Subcutaneous abdominal adipose tissue (tissue), 5 donors: ENCODE measurements around the gene ENDOU.

Source experiments
- H3K27ac ChIP-seq: one replicate; pipeline ENCODE4 v1.7.0; 2013; ENCODE audit warnings: low read depth, mild to moderate bottlenecking, inconsistent platforms, low read length, moderate library complexity
- H3K27me3 ChIP-seq, 5 donors: one replicate each; pipeline ENCODE4 v1.7.0; 2013; ENCODE audit warnings: low read length in 5 of 5, inconsistent platforms in 1 of 5; ENCODE audit not compliant: control insufficient read depth in 5 of 5, insufficient read depth in 4 of 5
- H3K36me3 ChIP-seq, 5 donors: one replicate each; pipeline ENCODE4 v1.7.0; 2013; ENCODE audit warnings: low read length in 5 of 5; ENCODE audit not compliant: control insufficient read depth in 5 of 5, insufficient read depth in 5 of 5
- H3K4me1 ChIP-seq, 5 donors: one replicate each; pipeline ENCODE4 v1.7.0; 2013; ENCODE audit warnings: low read length in 5 of 5, mild to moderate bottlenecking in 3 of 5, moderate library complexity in 1 of 5; ENCODE audit not compliant: control insufficient read depth in 5 of 5, insufficient read depth in 5 of 5
- H3K4me3 ChIP-seq, 5 donors: one replicate each; pipeline ENCODE4 v1.7.0; 2013; ENCODE audit warnings: low read length in 5 of 5, low read depth in 1 of 5
- H3K9ac ChIP-seq, 5 donors: one replicate each; pipeline ENCODE4 v1.7.0; 2013; ENCODE audit warnings: low read length in 5 of 5, mild to moderate bottlenecking in 4 of 5, moderate library complexity in 3 of 5
- H3K9me3 ChIP-seq, 5 donors: one replicate each; pipeline ENCODE4 v1.7.0; 2013; ENCODE audit warnings: low read length in 5 of 5; ENCODE audit not compliant: control insufficient read depth in 5 of 5
- donor health status: healthy.
- donor health status: healthy.
- donor health status: healthy.
- donor health status: healthy.
- donor health status: healthy.

Gene ENDOU

GRCh38 chr12:47737936-47738594 is 12.8 kb upstream of the ENDOU start:
- Histone ChIP-seq H3K4me1 (peaks cover 20 to 95% (median 60%) of the 10 kb centered on the region in 5 donors), H3K9ac (no peak overlapping the region), H3K27me3 (peaks cover 0 to 1% (median 0%) of the 10 kb centered on the region in 5 donors), H3K27ac (peak overlapping the region; percentile 50), H3K9me3 (no peaks in the 10 kb centered on the region), H3K36me3 (peaks cover 0 to 17% (median 5%) of the 10 kb centered on the region in 5 donors), H3K4me3 (no peak overlapping the region)

DNA sequence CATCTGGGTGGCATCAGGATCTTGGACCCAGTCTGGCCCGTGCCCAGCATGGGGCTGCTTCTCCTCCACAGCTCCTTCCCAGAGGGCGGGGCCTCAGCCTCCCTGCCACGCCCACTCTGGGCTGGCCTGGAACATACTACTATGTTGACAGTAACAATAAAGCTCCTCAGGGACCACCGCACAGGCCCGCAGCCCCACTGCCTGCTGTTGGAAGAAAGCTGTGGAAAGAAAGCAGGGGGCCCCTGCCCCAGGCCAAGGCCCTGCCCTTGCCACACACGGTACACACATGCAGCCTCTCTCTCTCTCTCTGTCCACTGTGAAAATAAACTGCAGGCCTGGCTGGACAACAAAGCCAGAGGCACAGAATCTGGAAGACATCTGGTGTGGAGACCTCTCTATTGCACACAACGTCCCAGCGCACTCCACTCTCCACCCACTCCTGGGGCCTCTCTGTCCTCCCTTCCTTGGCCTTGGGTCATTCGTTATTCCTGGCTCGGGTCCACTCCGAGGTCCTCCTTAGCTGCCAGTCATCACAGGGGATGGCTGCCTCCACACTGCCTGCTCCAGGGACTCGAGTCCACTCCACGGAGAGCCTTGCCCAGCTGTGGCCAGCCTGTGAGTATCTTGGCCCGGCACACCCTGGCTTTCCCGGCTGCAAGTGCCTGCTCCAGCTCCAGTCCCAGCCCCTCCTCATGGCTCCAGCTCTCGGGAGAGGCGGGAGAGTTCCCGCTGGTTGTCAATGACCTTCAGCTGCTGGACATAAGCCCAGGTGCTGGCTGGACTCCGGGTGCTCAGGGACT is 11.8 kb upstream of the ENDOU start:
- H3K27me3 ChIP-seq: no peaks in the 10 kb centered on the region
- H3K9ac ChIP-seq: peak overlapping the region in 1 of 5 donors; percentile 6
- H3K4me1 ChIP-seq: peaks cover 20 to 96% (median 60%) of the 10 kb centered on the region in 5 donors

DNA sequence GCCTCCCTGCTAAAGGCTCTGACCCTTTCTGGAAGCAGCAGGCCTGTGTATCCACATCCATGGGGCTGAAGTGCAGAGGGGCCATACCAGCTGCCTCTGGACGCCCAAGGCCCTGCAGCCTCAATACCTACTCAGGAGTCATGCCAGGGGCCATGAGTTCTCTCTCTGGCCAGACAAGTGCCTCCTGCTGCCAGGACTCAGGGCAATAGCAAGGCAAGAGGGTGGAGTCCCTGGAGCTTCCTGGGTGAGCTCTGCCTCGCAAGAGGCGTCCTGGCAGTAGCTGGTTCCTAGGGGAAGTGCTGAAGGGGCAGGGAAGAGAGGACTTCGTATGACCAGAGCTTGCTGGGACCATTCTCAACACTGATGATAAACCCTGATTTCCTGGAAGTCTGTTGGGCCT is 10.9 kb upstream of the ENDOU start:
- Histone ChIP-seq H3K9me3 (no peaks in the 10 kb centered on the region), H3K9ac (no peak overlapping the region), H3K36me3 (peaks cover 0 to 17% (median 5%) of the 10 kb centered on the region in 5 donors), H3K4me1 (peaks cover 20 to 92% (median 58%) of the 10 kb centered on the region in 5 donors), H3K27ac (peak overlapping the region; percentile 50), H3K4me3 (peak overlapping the region in 1 of 5 donors; percentile 14), H3K27me3 (no peaks in the 10 kb centered on the region)

More for the DNA sequence above, 11.8 kb upstream of the ENDOU start:
- Histone ChIP-seq H3K36me3 (peaks cover 0 to 17% (median 5%) of the 10 kb centered on the region in 5 donors), H3K27ac (peak overlapping the region; percentile 50), H3K9me3 (no peaks in the 10 kb centered on the region), H3K4me3 (peak overlapping the region in 3 of 5 donors; percentile 2 to 14 (median 11))

DNA sequence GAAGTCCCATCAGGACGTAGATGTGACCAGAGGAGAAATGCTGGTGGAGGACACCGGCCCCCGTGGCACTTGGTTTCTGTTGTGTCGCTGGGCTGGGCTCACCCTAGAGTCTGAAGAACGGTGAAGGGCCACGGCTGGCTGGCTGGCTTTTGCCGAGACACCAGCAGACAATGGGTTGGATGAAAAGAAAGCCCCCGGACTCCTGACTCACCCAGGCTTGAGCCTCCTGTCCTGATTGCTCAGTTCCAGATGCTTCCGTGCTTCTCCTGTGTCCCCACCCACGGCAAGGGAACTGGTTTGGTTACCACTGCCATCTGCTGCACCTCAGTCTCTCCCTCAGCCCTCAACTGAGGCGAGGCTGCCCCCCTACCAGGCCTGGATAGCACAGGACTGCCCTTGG is 10.4 kb upstream of the ENDOU start:
- no peaks in the 10 kb centered on the region for H3K27me3 ChIP-seq
- H3K4me1 ChIP-seq: peaks cover 20 to 88% (median 53%) of the 10 kb centered on the region in 5 donors
- H3K9ac ChIP-seq: no peak overlapping the region
- no peak overlapping the region for H3K4me3 ChIP-seq
- H3K9me3 ChIP-seq: no peaks in the 10 kb centered on the region
- peaks cover 0 to 17% (median 5%) of the 10 kb centered on the region in 5 donors for H3K36me3 ChIP-seq
- H3K27ac ChIP-seq: peak overlapping the region; percentile 50

DNA sequence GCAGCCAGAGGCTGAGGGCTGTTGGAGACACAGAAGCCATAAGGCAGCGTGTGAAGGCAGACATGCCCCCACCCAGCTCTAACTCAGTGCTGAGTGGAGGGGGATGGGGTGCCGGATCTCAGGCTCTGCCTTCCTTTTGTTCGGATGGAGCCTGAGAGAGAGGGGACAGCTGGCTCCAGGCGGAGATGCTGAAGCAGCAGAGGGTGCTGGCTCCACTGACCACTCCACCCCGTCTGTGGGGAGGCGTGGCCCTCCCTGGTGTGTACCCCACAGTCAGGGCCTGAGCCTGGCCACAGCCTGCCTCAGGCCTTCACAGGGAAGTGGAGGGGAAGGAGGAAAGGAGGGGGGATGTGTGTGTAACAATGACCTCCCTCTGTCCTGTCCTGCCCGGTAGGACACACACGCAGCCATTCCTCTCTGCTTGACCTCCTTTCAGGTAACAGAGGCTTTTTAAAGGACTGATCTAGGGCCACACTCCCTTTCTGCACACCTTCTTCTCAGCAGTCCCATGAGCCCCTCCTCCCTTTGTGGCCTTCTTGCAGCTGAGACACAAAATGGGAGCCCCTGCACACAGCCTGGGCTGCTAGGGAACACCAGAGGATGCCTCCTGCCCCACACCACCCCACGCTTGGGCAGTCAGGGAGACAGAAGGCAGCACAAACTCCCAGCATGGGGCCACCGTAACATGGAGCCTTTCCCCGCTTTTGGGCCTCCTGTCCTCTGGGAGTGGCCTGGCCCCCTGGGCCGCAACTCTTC is 9.6 kb upstream of the ENDOU start:
- H3K9ac ChIP-seq: peak overlapping the region in 2 of 5 donors; percentile 13 to 26

GRCh38 chr12:47733142-47733541 is 7.9 kb upstream of the ENDOU start:
- no peaks in the 10 kb centered on the region for H3K27me3 ChIP-seq
- H3K27ac ChIP-seq: no peak overlapping the region
- H3K4me1 ChIP-seq: peaks cover 21 to 87% (median 52%) of the 10 kb centered on the region in 5 donors
- H3K9me3 ChIP-seq: no peaks in the 10 kb centered on the region
- H3K36me3 ChIP-seq: peaks cover 0 to 2% (median 0%) of the 10 kb centered on the region in 5 donors
- H3K9ac ChIP-seq: no peak overlapping the region
- H3K4me3 ChIP-seq: no peak overlapping the region

More for the DNA sequence above, 9.6 kb upstream of the ENDOU start:
- Histone ChIP-seq H3K4me3 (no peak overlapping the region), H3K36me3 (peaks cover 0 to 14% (median 5%) of the 10 kb centered on the region in 5 donors), H3K27me3 (no peaks in the 10 kb centered on the region), H3K9me3 (no peaks in the 10 kb centered on the region), H3K27ac (peak overlapping the region; percentile 50), H3K4me1 (peaks cover 17 to 88% (median 50%) of the 10 kb centered on the region in 5 donors)

- no peak overlapping the region for H3K9ac ChIP-seq
- no peaks in the 10 kb centered on the region for H3K36me3 ChIP-seq
- H3K27ac ChIP-seq: no peak overlapping the region
- H3K27me3 ChIP-seq: no peaks in the 10 kb centered on the region
- no peaks in the 10 kb centered on the region for H3K9me3 ChIP-seq
- H3K4me1 ChIP-seq: peaks cover 21 to 80% (median 49%) of the 10 kb centered on the region in 5 donors
- no peak overlapping the region for H3K4me3 ChIP-seq
Measured at GRCh38 chr12:47732504-47732903, 7.2 kb upstream of the ENDOU start.

DNA sequence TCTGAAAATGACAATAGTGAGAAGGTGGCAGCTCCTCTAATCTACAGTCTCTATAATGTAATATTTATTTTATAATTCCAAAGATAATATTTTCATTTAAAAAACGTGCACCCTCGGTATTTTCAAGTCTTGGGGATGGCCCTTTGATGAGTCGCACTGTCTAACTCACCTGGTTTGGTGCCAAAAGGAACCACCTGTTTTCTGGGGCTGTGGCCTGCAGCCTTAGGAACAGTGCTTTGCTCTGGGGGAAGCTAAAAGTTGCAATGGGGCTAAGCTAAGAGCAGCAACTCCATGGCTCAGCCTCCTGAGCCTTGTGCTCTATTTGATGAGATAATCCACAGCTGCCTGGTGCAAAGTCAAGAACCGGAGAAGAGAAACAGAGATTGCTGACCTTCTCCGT is 6.4 kb upstream of the ENDOU start:
- H3K27ac ChIP-seq: no peak overlapping the region
- peaks cover 15 to 73% (median 41%) of the 10 kb centered on the region in 5 donors for H3K4me1 ChIP-seq
- no peaks in the 10 kb centered on the region for H3K9me3 ChIP-seq
- H3K9ac ChIP-seq: no peak overlapping the region
- no peaks in the 10 kb centered on the region for H3K27me3 ChIP-seq
- H3K4me3 ChIP-seq: no peak overlapping the region
- no peaks in the 10 kb centered on the region for H3K36me3 ChIP-seq

DNA sequence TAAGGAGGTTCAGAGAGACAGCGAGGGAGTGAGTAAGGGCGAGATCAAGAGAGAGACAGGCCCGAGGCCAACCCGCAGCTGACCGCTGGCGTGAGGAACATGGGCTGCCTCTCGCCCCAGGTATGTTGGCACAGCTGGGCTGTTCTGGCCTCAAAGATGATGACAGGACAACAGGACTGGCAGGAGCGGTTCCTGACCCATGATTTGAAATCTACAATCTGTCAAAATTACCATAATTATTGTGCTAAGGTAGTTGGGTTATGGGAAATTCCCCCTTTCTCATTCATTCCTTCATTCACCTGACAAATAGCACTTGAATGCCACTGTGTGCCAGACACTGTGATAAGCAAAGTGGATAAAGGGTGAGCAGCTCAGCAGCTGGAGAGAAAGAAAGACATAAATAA is 5.1 kb upstream of the ENDOU start:
- no peak overlapping the region for H3K27ac ChIP-seq

More for the DNA sequence above, 5.1 kb upstream of the ENDOU start:
- no peaks in the 10 kb centered on the region for H3K27me3 ChIP-seq
- H3K9ac ChIP-seq: peak overlapping the region in 2 of 5 donors; percentile 7 to 13
- H3K9me3 ChIP-seq: no peaks in the 10 kb centered on the region
- peaks cover 5 to 63% (median 36%) of the 10 kb centered on the region in 5 donors for H3K4me1 ChIP-seq
- H3K36me3 ChIP-seq: no peaks in the 10 kb centered on the region
- H3K4me3 ChIP-seq: no peak overlapping the region
